PC-3 (cell line): Measurements from ENCODE around the gene TAF6. TPM values are rescaled to one million over a fixed set of nuclear protein-coding genes. Genes with fewer than 3 reads are reported as not detected.

ENCODE experiments used
- ATAC-seq: fragments of 200-7000 bp; cut with Tn5 transposase; 2 replicates; pipeline ENCODE4 v1.9.1; 2020; ENCODE audit warnings: mild to moderate bottlenecking, moderate library complexity
- BruUV-seq: library from RNA; stranded (reverse); fragments of 400-500 nt; replicated peaks from 2 replicates; lab custom pipeline; 2021; lab: Mats Ljungman, UMichigan
- CTCF ChIA-PET: fragments of 300-600 bp; sonication (Branson Sonifier 250); formaldehyde crosslinking; loops from one replicate; lab custom pipeline; 2022; ENCODE audit warnings: antibody characterized with exemption; lab: Charles Lee
- POLR2A ChIA-PET: fragments of 300-600 bp; sonication (Branson Sonifier 250); formaldehyde crosslinking; loops from one replicate; lab custom pipeline; 2022; ENCODE audit warnings: antibody characterized with exemption; ENCODE audit not compliant: unreplicated experiment; lab: Charles Lee
- DNase-seq: peaks from one replicate; pipeline ENCODE4 v3.0.0-alpha.2; 2015
- H2AFZ ChIP-seq: fragments of 300-600 bp; sonication (generic); 2 replicates; pipeline ENCODE4 v1.6.0; 2016; ENCODE audit warnings: antibody characterized with exemption, low read length
- H3F3A ChIP-seq: fragments of 300-600 bp; sonication (generic); one replicate; pipeline ENCODE4 v1.6.0; 2017; ENCODE audit warnings: antibody characterized with exemption, low read length, control low read depth, mild to moderate bottlenecking; ENCODE audit not compliant: unreplicated experiment
- H3K27ac ChIP-seq: fragments of 300-600 bp; sonication (generic); 2 replicates; pipeline ENCODE4 v1.5.1; 2016; ENCODE audit warnings: mild to moderate bottlenecking, low read length
- H3K27me3 ChIP-seq: fragments of 300-600 bp; sonication (generic); 2 replicates; pipeline ENCODE4 v1.6.1; 2016; ENCODE audit warnings: low read length, mixed read lengths
- H3K36me3 ChIP-seq: fragments of 300-600 bp; sonication (generic); 2 replicates; pipeline ENCODE4 v1.6.1; 2016; ENCODE audit warnings: low read depth, mixed run types, low read length, mixed read lengths
- H3K4me1 ChIP-seq: fragments of 300-600 bp; sonication (generic); 2 replicates; pipeline ENCODE4 v1.5.1; 2016; ENCODE audit warnings: low read length; ENCODE audit not compliant: insufficient read depth
- H3K4me2 ChIP-seq: fragments of 300-600 bp; sonication (generic); 2 replicates; pipeline ENCODE4 v1.6.0; 2016; ENCODE audit warnings: low read length
- H3K4me3 ChIP-seq: fragments of 300-600 bp; sonication (generic); 2 replicates; pipeline ENCODE4 v1.5.1; 2016; ENCODE audit warnings: mild to moderate bottlenecking, low read length, mixed read lengths
- H3K79me2 ChIP-seq: fragments of 300-600 bp; sonication (generic); 2 replicates; pipeline ENCODE4 v1.6.1; 2017; ENCODE audit warnings: low read length, mixed read lengths
- H3K9ac ChIP-seq: fragments of 300-600 bp; sonication (generic); 2 replicates; pipeline ENCODE4 v1.6.0; 2016; ENCODE audit warnings: mild to moderate bottlenecking, low read length
- H3K9me2 ChIP-seq: fragments of 300-600 bp; sonication (generic); replicated peaks from 2 replicates; pipeline ENCODE4 v1.6.1; 2016; ENCODE audit warnings: mixed run types, low read length, mixed read lengths
- H3K9me3 ChIP-seq: fragments of 300-600 bp; sonication (generic); 2 replicates; pipeline ENCODE4 v1.6.1; 2016; ENCODE audit warnings: low read length, mixed read lengths
- H4K20me1 ChIP-seq: fragments of 300-600 bp; sonication (generic); 2 replicates; pipeline ENCODE4 v1.6.1; 2016; ENCODE audit warnings: low read length, mixed read lengths
- CTCF ChIP-seq: fragments of 300-600 bp; sonication (generic); conservative IDR thresholded peaks from 2 replicates; pipeline ENCODE4 v1.5.1; 2017; ENCODE audit warnings: antibody characterized with exemption, low read depth, mild to moderate bottlenecking, low read length
- EZH2 ChIP-seq: fragments of 300-600 bp; sonication (generic); IDR thresholded peaks from one replicate; pipeline ENCODE4 v1.6.1; 2017; ENCODE audit warnings: antibody characterized with exemption, mild to moderate bottlenecking, low read length; ENCODE audit not compliant: unreplicated experiment
- EZH2phosphoT487 ChIP-seq: fragments of 300-600 bp; sonication (generic); IDR thresholded peaks from 2 replicates; pipeline ENCODE4 v1.6.1; 2018; ENCODE audit warnings: mild to moderate bottlenecking, antibody characterized with exemption, low read length, borderline replicate concordance
- intact Hi-C: fragments of 100-400 bp; cut with micrococcal nuclease; formaldehyde crosslinking; loops from 2 replicates; pipeline ENCODE4 v1.9.0; 2023
- total RNA-seq: library from RNA; depleted of rRNA; stranded (reverse); fragments of >200 nt; gene quantifications from 2 replicates; pipeline ENCODE4 v1.2.3, GENCODE V29; 2014

The TAF6 gene
- total RNA-seq, 1 experiment from 2014 or later: 58.6 TPM

- intact Hi-C loops: no loop called here
- TF ChIP-seq EZH2: no peak
- TF ChIP-seq CTCF: no peak
- no peak for TF ChIP-seq EZH2phosphoT487
- H3K27ac ChIP-seq: no peak overlapping the region
- H3K27me3 ChIP-seq: no peaks in the 10 kb centered on the region
- POLR2A ChIA-PET: no interaction called here
- peaks cover 10% of the 10 kb centered on the region; the same call in 1 of the 2 replicates for H3K36me3 ChIP-seq
- H3F3A ChIP-seq: no peaks in the 10 kb centered on the region
- ATAC-seq: no peak
- BruUV-seq: no TSS peak
- H4K20me1 ChIP-seq: peaks cover 6% of the 10 kb centered on the region; the same call in 1 of the 2 replicates
- no peak for DNase-seq
- peak overlapping the region; percentile 97 for H3K4me2 ChIP-seq
- peaks cover 32% of the 10 kb centered on the region for H3K79me2 ChIP-seq
- CTCF ChIA-PET: no interaction called here
- no peaks in the 10 kb centered on the region for H3K9me2 ChIP-seq
- H3K9ac ChIP-seq: no peak overlapping the region
- no peaks in the 10 kb centered on the region for H3K9me3 ChIP-seq
- H2AFZ ChIP-seq: no peak overlapping the region
- peak overlapping the region; percentile 89; the same call in 1 of the 2 replicates for H3K4me3 ChIP-seq
- peaks cover 14% of the 10 kb centered on the region for H3K4me1 ChIP-seq
These were observed 37.3 kb upstream of the TAF6 start for GRCh38 chr7:100156331-100157068.

- no peak overlapping the region for H3K4me3 ChIP-seq
- no peaks in the 10 kb centered on the region for H3K27me3 ChIP-seq
- ChIA-PET CTCF (no interaction called here), POLR2A (no interaction called here)
- ATAC-seq (no peak), DNase-seq (no peak)
- H3K9me2 ChIP-seq: no peaks in the 10 kb centered on the region
- no peaks in the 10 kb centered on the region for H3F3A ChIP-seq
- H3K27ac ChIP-seq: no peak overlapping the region
- peaks cover 32% of the 10 kb centered on the region for H3K79me2 ChIP-seq
- no peaks in the 10 kb centered on the region for H3K9me3 ChIP-seq
- peaks cover 14% of the 10 kb centered on the region for H3K4me1 ChIP-seq
- H3K36me3 ChIP-seq: peaks cover 10% of the 10 kb centered on the region; the same call in 1 of the 2 replicates
- no TSS peak for BruUV-seq
- H2AFZ ChIP-seq: no peak overlapping the region
- H3K4me2 ChIP-seq: no peak overlapping the region
- H3K9ac ChIP-seq: no peak overlapping the region
- peaks cover 6% of the 10 kb centered on the region; the same call in 1 of the 2 replicates for H4K20me1 ChIP-seq
- intact Hi-C loops: no loop called here
- no peak for TF ChIP-seq EZH2phosphoT487
- TF ChIP-seq EZH2: no peak
- no peak for TF ChIP-seq CTCF
These were observed 36.6 kb upstream of the TAF6 start for GRCh38 chr7:100155553-100156317.
